IPS-20b (cell line): ENCODE data around the gene ANO10.

Source experiments
- H3K27ac ChIP-seq: one replicate; pipeline ENCODE4 v1.5.1; 2013; ENCODE audit warnings: low read length
- H3K27me3 ChIP-seq: 2 replicates; pipeline ENCODE4 v1.6.1; 2013; ENCODE audit warnings: mild to moderate bottlenecking, low read length, inconsistent platforms; ENCODE audit not compliant: insufficient read depth
- H3K36me3 ChIP-seq: 2 replicates; pipeline ENCODE4 v1.6.1; 2013; ENCODE audit warnings: low read depth, mild to moderate bottlenecking, inconsistent platforms, low read length, moderate library complexity; ENCODE audit not compliant: insufficient read depth
- H3K4me1 ChIP-seq: 2 replicates; pipeline ENCODE4 v1.6.1; 2013; ENCODE audit warnings: mild to moderate bottlenecking, control low read depth, inconsistent platforms, low read length, moderate library complexity; ENCODE audit not compliant: insufficient read depth
- H3K4me3 ChIP-seq: 2 replicates; pipeline ENCODE4 v1.5.1; 2013; ENCODE audit warnings: mild to moderate bottlenecking, low read length, inconsistent platforms
- H3K9ac ChIP-seq: 2 replicates; pipeline ENCODE4 v1.6.1; 2013; ENCODE audit warnings: low read depth, mild to moderate bottlenecking, inconsistent platforms, low read length, moderate library complexity
- H3K9me3 ChIP-seq: 2 replicates; pipeline ENCODE4 v1.6.1; 2013; ENCODE audit warnings: mild to moderate bottlenecking, low read depth, low read length, inconsistent platforms; ENCODE audit not compliant: insufficient read depth

Gene ANO10

GRCh38 chr3:43644443-43644842, 22.6 kb upstream of the ANO10 start:
- H3K27ac ChIP-seq = no peak overlapping the region
- no peaks in the 10 kb centered on the region for H3K27me3 ChIP-seq
- H3K4me3 ChIP-seq = no peak overlapping the region
- H3K36me3 ChIP-seq = no peaks in the 10 kb centered on the region
- peaks cover 5% of the 10 kb centered on the region; the same call in 1 of the 2 replicates for H3K4me1 ChIP-seq
- no peak overlapping the region for H3K9ac ChIP-seq
- H3K9me3 ChIP-seq = no peaks in the 10 kb centered on the region

GRCh38 chr3:43641306-43642114, 19.7 kb upstream of the ANO10 start:
- no peaks in the 10 kb centered on the region for H3K9me3 ChIP-seq
- H3K9ac ChIP-seq = no peak overlapping the region
- H3K27me3 ChIP-seq = no peaks in the 10 kb centered on the region
- H3K4me3 ChIP-seq = no peak overlapping the region
- no peaks in the 10 kb centered on the region; the same call in 1 of the 2 replicates for H3K4me1 ChIP-seq
- no peaks in the 10 kb centered on the region for H3K36me3 ChIP-seq
- no peak overlapping the region for H3K27ac ChIP-seq

GRCh38 chr3:43640681-43641080, 18.9 kb upstream of the ANO10 start:
- H3K4me1 ChIP-seq = no peaks in the 10 kb centered on the region; the same call in 1 of the 2 replicates
- H3K36me3 ChIP-seq = no peaks in the 10 kb centered on the region
- H3K9ac ChIP-seq = no peak overlapping the region
- H3K27ac ChIP-seq = no peak overlapping the region
- H3K4me3 ChIP-seq = no peak overlapping the region
- H3K27me3 ChIP-seq = no peaks in the 10 kb centered on the region
- no peaks in the 10 kb centered on the region for H3K9me3 ChIP-seq

GRCh38 chr3:43638594-43639447, 17.0 kb upstream of the ANO10 start:
- Histone ChIP-seq H3K27ac (no peak overlapping the region), H3K27me3 (no peaks in the 10 kb centered on the region), H3K9me3 (no peaks in the 10 kb centered on the region), H3K4me3 (no peak overlapping the region), H3K9ac (no peak overlapping the region), H3K36me3 (no peaks in the 10 kb centered on the region), H3K4me1 (no peaks in the 10 kb centered on the region; the same call in 1 of the 2 replicates)

- Histone ChIP-seq H3K36me3 (no peaks in the 10 kb centered on the region), H3K4me3 (no peak overlapping the region), H3K4me1 (no peaks in the 10 kb centered on the region; the same call in 1 of the 2 replicates), H3K27ac (no peak overlapping the region), H3K27me3 (no peaks in the 10 kb centered on the region), H3K9ac (no peak overlapping the region), H3K9me3 (no peaks in the 10 kb centered on the region)
Measured at GRCh38 chr3:43637702-43638101, 15.9 kb upstream of the ANO10 start.

GRCh38 chr3:43632986-43633385, 11.2 kb upstream of the ANO10 start:
- Histone ChIP-seq H3K4me1 (no peaks in the 10 kb centered on the region), H3K27ac (no peak overlapping the region), H3K36me3 (no peaks in the 10 kb centered on the region), H3K27me3 (no peaks in the 10 kb centered on the region), H3K9ac (no peak overlapping the region), H3K9me3 (peaks cover 6% of the 10 kb centered on the region), H3K4me3 (no peak overlapping the region)

- Histone ChIP-seq H3K4me1 (no peaks in the 10 kb centered on the region), H3K27me3 (no peaks in the 10 kb centered on the region), H3K4me3 (no peak overlapping the region), H3K9ac (no peak overlapping the region), H3K27ac (no peak overlapping the region), H3K9me3 (peaks cover 6% of the 10 kb centered on the region), H3K36me3 (no peaks in the 10 kb centered on the region)
Measured at GRCh38 chr3:43632269-43632733, 10.5 kb upstream of the ANO10 start.

- Histone ChIP-seq H3K9me3 (peaks cover 6% of the 10 kb centered on the region), H3K4me1 (no peaks in the 10 kb centered on the region), H3K9ac (no peak overlapping the region), H3K27ac (no peak overlapping the region), H3K36me3 (no peaks in the 10 kb centered on the region), H3K27me3 (no peaks in the 10 kb centered on the region), H3K4me3 (no peak overlapping the region)
Measured at GRCh38 chr3:43629741-43630140, 7.9 kb upstream of the ANO10 start.

- no peaks in the 10 kb centered on the region for H3K4me1 ChIP-seq
- H3K9me3 ChIP-seq = peaks cover 6% of the 10 kb centered on the region
- no peaks in the 10 kb centered on the region for H3K36me3 ChIP-seq
- H3K9ac ChIP-seq = no peak overlapping the region
- H3K27ac ChIP-seq = no peak overlapping the region
- H3K4me3 ChIP-seq = no peak overlapping the region
- H3K27me3 ChIP-seq = no peaks in the 10 kb centered on the region
Measured at GRCh38 chr3:43629257-43629656, 7.4 kb upstream of the ANO10 start.

GRCh38 chr3:43627360-43627759, 5.5 kb upstream of the ANO10 start:
- peaks cover 6% of the 10 kb centered on the region for H3K9me3 ChIP-seq
- H3K4me3 ChIP-seq = no peak overlapping the region
- H3K36me3 ChIP-seq = no peaks in the 10 kb centered on the region
- H3K27me3 ChIP-seq = no peaks in the 10 kb centered on the region
- H3K27ac ChIP-seq = no peak overlapping the region
- peaks cover 3% of the 10 kb centered on the region; the same call in 1 of the 2 replicates for H3K4me1 ChIP-seq
- no peak overlapping the region for H3K9ac ChIP-seq

- Histone ChIP-seq H3K9me3 (peaks cover 6% of the 10 kb centered on the region), H3K27me3 (no peaks in the 10 kb centered on the region), H3K4me1 (peaks cover 7% of the 10 kb centered on the region; the same call in 1 of the 2 replicates), H3K27ac (no peak overlapping the region), H3K4me3 (no peak overlapping the region), H3K9ac (no peak overlapping the region), H3K36me3 (no peaks in the 10 kb centered on the region)
Measured at GRCh38 chr3:43624619-43625305, 3.0 kb upstream of the ANO10 start.
